Gastrocnemius medialis (tissue), 4 donors: Measurements from ENCODE around the gene CENPP. TPM values are rescaled to one million over a fixed set of nuclear protein-coding genes. Genes with fewer than 3 reads are reported as not detected.

Experiments used
- ATAC-seq, 2 donors: fragments of 150-250 bp; one replicate each; pipeline ENCODE4 v1.9.1; 2016
- DNase-seq, 2 donors: peaks; one replicate each; pipeline ENCODE4 v3.0.0-alpha.2; 2019
- H3K27ac ChIP-seq, 4 donors: fragments of 200-600 bp; sonication (generic); 1 replicate in 1 of 4; 2 replicates in 3 of 4; pipeline ENCODE4 v1.5.1; 2016 to 2018; ENCODE audit warnings: mild to moderate bottlenecking in 2 of 4, moderate library complexity in 1 of 4
- H3K27me3 ChIP-seq, 3 donors: fragments of 200-600 bp; sonication (generic) in 2 of 3; 1 replicate in 1 of 3; 2 replicates in 2 of 3; pipeline versions ENCODE4 v1.5.1 to v1.6.0; 2016 to 2019; ENCODE audit warnings: mild to moderate bottlenecking in 1 of 3, moderate library complexity in 1 of 3
- H3K36me3 ChIP-seq, 2 donors: fragments of 200-600 bp; sonication (generic) in 1 of 2; one replicate each; pipeline ENCODE4 v1.5.1; 2017 to 2018
- H3K4me1 ChIP-seq, 2 donors: fragments of 200-600 bp; sonication (generic) in 1 of 2; one replicate each; pipeline ENCODE4 v1.5.1; 2016 to 2017; ENCODE audit warnings: mild to moderate bottlenecking in 2 of 2
- H3K4me3 ChIP-seq, 4 donors: fragments of 200-600 bp; sonication (generic) in 3 of 4; 1 replicate in 1 of 4; 2 replicates in 3 of 4; pipeline ENCODE4 v1.5.1; 2016 to 2019; ENCODE audit warnings: mild to moderate bottlenecking in 2 of 4
- H3K9me3 ChIP-seq, 3 donors: fragments of 200-600 bp; sonication (generic) in 2 of 3; 1 replicate in 1 of 3; 2 replicates in 2 of 3; pipeline ENCODE4 v1.5.1; 2016 to 2019
- POLR2A ChIP-seq, 2 donors: fragments of 450-650 bp; IDR thresholded peaks; one replicate each; pipeline ENCODE4 v1.6.1; 2017; ENCODE audit warnings: antibody characterized with exemption in 2 of 2, mild to moderate bottlenecking in 2 of 2, moderate library complexity in 2 of 2
- in situ Hi-C, 4 donors: fragments of 200-750 bp; cut with MboI; loops; one replicate each; pipeline versions ENCODE4 v1.15.0 to v1.8.0; 2017; ENCODE audit warnings: low sequenced_read_pairs in 4 of 4
- intact Hi-C: fragments of 100-400 bp; cut with DNase I; formaldehyde crosslinking; loops from one replicate; pipeline ENCODE4 v1.15.1; 2023; ENCODE audit warnings: low total_unique reads
- total RNA-seq, 4 donors: library from RNA; depleted of rRNA; stranded (reverse); fragments of >200 nt; gene quantifications; one replicate each; pipeline versions ENCODE4 v1.1.0 to v1.2.3, GENCODE V29; 2016
- TF ChIP-seq, protein P1 (sequence below), 5 experiments: fragments of 450-650 bp in 3 of 5; fragments of 200-600 bp in 2 of 5; sonication (generic) in 2 of 5; IDR thresholded peaks in 4 of 5; conservative IDR thresholded peaks in 1 of 5; 1 replicate in 4 of 5; 2 replicates in 1 of 5; pipeline ENCODE4 v1.5.1; 2016 to 2019; ENCODE audit warnings: antibody characterized with exemption in 5 of 5, mild to moderate bottlenecking in 3 of 5, moderate library complexity in 3 of 5

The CENPP gene
- total RNA-seq, 4 donors from 2014 or later = 1.8 to 11.5 (median 8.7) TPM

- no peaks in the 10 kb centered on the region for H3K27me3 ChIP-seq
- in situ Hi-C loops (no loop called here), intact Hi-C loops (loop anchor here (5.0 kb wide), 1 partner anchor 83 kb away; no protein-coding TSS in a partner anchor)
- no peak for DNase-seq
- no peak for TF ChIP-seq POLR2A (IDR thresholded peaks at IDR 0.05)
- TF ChIP-seq, protein P1, sequence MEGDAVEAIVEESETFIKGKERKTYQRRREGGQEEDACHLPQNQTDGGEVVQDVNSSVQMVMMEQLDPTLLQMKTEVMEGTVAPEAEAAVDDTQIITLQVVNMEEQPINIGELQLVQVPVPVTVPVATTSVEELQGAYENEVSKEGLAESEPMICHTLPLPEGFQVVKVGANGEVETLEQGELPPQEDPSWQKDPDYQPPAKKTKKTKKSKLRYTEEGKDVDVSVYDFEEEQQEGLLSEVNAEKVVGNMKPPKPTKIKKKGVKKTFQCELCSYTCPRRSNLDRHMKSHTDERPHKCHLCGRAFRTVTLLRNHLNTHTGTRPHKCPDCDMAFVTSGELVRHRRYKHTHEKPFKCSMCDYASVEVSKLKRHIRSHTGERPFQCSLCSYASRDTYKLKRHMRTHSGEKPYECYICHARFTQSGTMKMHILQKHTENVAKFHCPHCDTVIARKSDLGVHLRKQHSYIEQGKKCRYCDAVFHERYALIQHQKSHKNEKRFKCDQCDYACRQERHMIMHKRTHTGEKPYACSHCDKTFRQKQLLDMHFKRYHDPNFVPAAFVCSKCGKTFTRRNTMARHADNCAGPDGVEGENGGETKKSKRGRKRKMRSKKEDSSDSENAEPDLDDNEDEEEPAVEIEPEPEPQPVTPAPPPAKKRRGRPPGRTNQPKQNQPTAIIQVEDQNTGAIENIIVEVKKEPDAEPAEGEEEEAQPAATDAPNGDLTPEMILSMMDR (IDR thresholded peaks at IDR 0.05 in 4 of 5, conservative IDR thresholded peaks at IDR 0.05 in 1 of 5) = no peak
- no peaks in the 10 kb centered on the region for H3K4me1 ChIP-seq
- no peak for ATAC-seq
- no peaks in the 10 kb centered on the region for H3K36me3 ChIP-seq
- peak overlapping the region in 3 of 4 donors; percentile 21 to 41 (median 36) for H3K4me3 ChIP-seq
- peak overlapping the region in 3 of 4 donors; percentile 15 to 51 (median 31) for H3K27ac ChIP-seq
- H3K9me3 ChIP-seq = no peaks in the 10 kb centered on the region
Measured at GRCh38 chr9:92534674-92535073, 208.9 kb downstream of the CENPP start.

DNA sequence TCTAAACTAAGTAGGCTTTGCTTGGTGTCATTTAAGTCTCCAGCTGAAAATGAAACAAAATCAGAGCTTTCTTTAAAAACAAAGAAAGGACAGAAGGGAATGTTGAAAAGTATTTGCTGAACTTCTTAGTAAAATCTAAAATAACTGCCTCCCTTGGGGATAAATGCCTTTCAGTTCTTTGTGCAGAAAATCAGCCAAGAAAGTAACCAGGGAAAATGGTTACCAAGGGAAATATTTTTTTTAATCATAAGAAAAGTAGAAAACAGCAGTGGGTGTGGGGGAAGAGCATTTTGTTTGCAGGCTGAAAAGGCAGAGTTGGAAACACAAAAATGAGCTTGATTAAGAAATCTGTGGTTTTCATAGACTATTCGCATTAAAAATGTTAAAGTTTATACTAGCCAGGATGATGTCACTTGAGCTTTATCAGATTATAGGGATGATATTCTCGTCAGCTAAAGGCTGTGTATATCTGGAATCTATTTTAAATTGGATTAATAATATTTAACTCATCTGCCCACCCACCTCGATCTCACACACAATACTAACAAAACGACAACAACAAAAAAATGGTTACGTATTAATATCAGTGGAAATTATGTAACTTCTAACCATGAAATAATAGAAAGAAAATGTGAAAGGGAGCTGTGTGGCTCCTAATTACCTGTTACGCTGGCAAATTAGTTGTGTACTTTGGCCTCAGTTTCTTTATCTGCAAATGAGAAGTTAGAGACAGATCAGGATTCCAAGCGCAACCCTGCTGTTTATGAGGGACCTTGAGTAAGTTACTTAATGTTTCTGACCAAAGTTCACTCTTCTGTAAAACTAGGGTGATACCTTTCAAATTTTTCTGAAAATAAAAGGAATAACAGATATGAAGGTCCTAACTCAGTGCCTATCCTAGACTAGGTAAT lies 210.4 kb downstream of the CENPP start, which contains the start of gene ECM2:
Gene ECM2, minus strand, starts transcription at position 51 of the 911 bp plus-strand sequence. CDS start 13,124 bp downstream, outside the sequence.
- DNase-seq = no peak
- H3K27me3 ChIP-seq = no peaks in the 10 kb centered on the region
- ATAC-seq = peak; percentile 26 to 30
- H3K4me1 ChIP-seq = no peaks in the 10 kb centered on the region
- H3K27ac ChIP-seq = peak within 1 kb of the TSS; percentile 45 to 69 (median 53)
- no peaks in the 10 kb centered on the region for H3K9me3 ChIP-seq
- in situ Hi-C loops (no loop called here), intact Hi-C loops (no loop called here)
- no peaks in the 10 kb centered on the region for H3K36me3 ChIP-seq
- H3K4me3 ChIP-seq = peak within 1 kb of the TSS; percentile 21 to 42 (median 40)
- TF ChIP-seq POLR2A (IDR thresholded peaks at IDR 0.05) = no peak
- TF ChIP-seq, protein P1 (IDR thresholded peaks at IDR 0.05 in 4 of 5, conservative IDR thresholded peaks at IDR 0.05 in 1 of 5) = no peak

DNA sequence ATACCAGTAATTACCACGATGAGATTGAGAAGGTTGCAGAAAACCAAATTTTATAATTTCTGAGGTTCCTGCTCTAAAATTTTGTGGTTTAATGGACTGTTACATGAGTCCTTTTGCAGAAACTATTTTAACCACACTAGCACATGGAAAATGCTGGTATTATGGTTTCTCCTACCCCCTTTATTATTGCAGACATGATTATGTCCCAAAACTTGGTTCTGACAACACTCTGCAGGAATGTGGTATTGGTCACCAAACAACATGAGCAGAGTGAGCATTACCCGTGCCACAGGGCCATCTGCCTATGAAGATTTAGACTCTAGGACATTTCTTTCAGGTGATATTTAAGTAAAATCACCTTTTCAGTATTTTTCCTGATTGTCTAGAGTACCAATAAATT lies 212.8 kb downstream of the CENPP start:
- no peaks in the 10 kb centered on the region for H3K36me3 ChIP-seq
- TF ChIP-seq, protein P1 (IDR thresholded peaks at IDR 0.05 in 4 of 5, conservative IDR thresholded peaks at IDR 0.05 in 1 of 5) = no peak
- TF ChIP-seq POLR2A (IDR thresholded peaks at IDR 0.05) = no peak
- H3K27me3 ChIP-seq = no peaks in the 10 kb centered on the region
- no peak overlapping the region for H3K27ac ChIP-seq
- DNase-seq (no peak), ATAC-seq (no peak)
- intact Hi-C loops = no loop called here
- no peaks in the 10 kb centered on the region for H3K9me3 ChIP-seq
- H3K4me3 ChIP-seq = no peak overlapping the region
- in situ Hi-C loops = no loop called here
- H3K4me1 ChIP-seq = no peaks in the 10 kb centered on the region

DNA sequence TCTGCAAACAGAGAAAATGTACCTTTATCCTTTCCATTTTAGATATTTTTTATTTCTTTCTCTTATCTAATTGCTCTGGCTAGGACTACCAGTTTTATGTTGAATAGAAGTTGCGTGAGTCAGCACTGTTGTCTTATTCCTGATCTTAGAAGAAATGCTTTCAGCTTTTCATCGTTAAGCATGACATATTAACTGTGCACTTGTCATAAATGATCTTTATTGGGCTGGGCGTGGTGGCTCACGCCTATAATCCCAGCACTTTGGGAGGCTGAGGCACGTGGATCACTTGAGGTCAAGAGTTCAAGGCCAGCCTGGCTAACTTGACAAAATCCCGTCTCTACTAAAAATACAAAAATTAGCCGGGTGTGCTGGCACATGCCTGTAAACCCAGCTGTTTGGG lies 218.2 kb downstream of the CENPP start:
- no peak for TF ChIP-seq POLR2A (IDR thresholded peaks at IDR 0.05)
- TF ChIP-seq, protein P1 (IDR thresholded peaks at IDR 0.05 in 4 of 5, conservative IDR thresholded peaks at IDR 0.05 in 1 of 5) = no peak
- no peaks in the 10 kb centered on the region for H3K27me3 ChIP-seq
- no peaks in the 10 kb centered on the region for H3K36me3 ChIP-seq
- intact Hi-C loops = no loop called here
- no peak overlapping the region for H3K27ac ChIP-seq
- no peak overlapping the region for H3K4me3 ChIP-seq
- in situ Hi-C loops = no loop called here
- no peak for ATAC-seq
- no peak for DNase-seq
- no peaks in the 10 kb centered on the region for H3K9me3 ChIP-seq
- no peaks in the 10 kb centered on the region for H3K4me1 ChIP-seq
